Large intestine (tissue), 3 donors: ENCODE measurements around the gene TMEM135. TPM values are rescaled to one million over a fixed set of nuclear protein-coding genes. Genes with fewer than 3 reads are reported as not detected.

Experiments
- DNase-seq, 2 donors: peaks; one replicate each; pipeline versions ENCODE4 v3.0.0 to v3.0.0-alpha.2; 2013
- H3K27ac ChIP-seq: one replicate; pipeline ENCODE4 v1.5.1; 2013; ENCODE audit warnings: low read length
- H3K27me3 ChIP-seq: 2 replicates; pipeline ENCODE4 v1.6.1; 2013; ENCODE audit warnings: low read length; ENCODE audit not compliant: control insufficient read depth, insufficient read depth
- H3K36me3 ChIP-seq: 2 replicates; pipeline ENCODE4 v1.6.1; 2013; ENCODE audit warnings: low read length; ENCODE audit not compliant: control insufficient read depth, insufficient read depth
- H3K4me1 ChIP-seq: one replicate; pipeline ENCODE4 v1.6.1; 2013; ENCODE audit warnings: low read length; ENCODE audit not compliant: control insufficient read depth, insufficient read depth
- H3K4me3 ChIP-seq: one replicate; pipeline ENCODE4 v1.5.1; 2013; ENCODE audit warnings: low read length
- H3K9me3 ChIP-seq: one replicate; pipeline ENCODE4 v1.6.1; 2013; ENCODE audit warnings: mild to moderate bottlenecking, low read depth, low read length, moderate library complexity; ENCODE audit not compliant: control insufficient read depth
- WGBS: methylation state at CpG from one replicate; pipeline ENCODE4 v1.1.5; 2013; ENCODE audit warnings: low lambda C conversion rate; ENCODE audit not compliant: insufficient coverage; 5-methylcytosine and 5-hydroxymethylcytosine counted together
- polyA plus RNA-seq: library from polyadenylated mRNA; unstranded; fragments of 120-200 nt; gene quantifications from one replicate; pipeline ENCODE4 v1.2.1, GENCODE V29; 2013

TMEM135 gene
- polyA plus RNA-seq, 1 donor = 19.9 TPM

- Histone ChIP-seq H3K4me3 (no peak overlapping the region), H3K27me3 (no peaks in the 10 kb centered on the region), H3K9me3 (no peaks in the 10 kb centered on the region), H3K36me3 (peaks cover 6% of the 10 kb centered on the region), H3K27ac (no peak overlapping the region), H3K4me1 (no peaks in the 10 kb centered on the region)
- no peak for DNase-seq
These were observed 278.8 kb downstream of the TMEM135 start for GRCh38 chr11:87316491-87316890.

DNA sequence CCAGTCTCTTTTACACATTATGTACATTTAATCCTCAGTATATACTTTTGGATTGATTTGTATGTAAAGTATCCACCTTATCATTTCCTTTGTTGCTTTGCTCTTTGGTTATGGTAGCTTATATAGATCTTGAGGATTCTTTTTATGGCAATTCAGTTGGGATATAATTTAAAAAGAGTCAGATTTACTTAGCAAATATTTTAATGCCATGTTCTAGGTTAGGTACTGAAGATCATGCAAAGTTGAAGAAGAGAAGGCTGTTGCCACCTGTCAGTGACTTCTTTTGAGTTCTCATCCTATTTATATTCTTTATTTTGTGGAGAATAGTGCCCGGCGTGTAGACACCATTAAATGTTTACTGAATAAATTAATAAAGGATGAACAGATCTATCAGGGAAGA is 279.7 kb downstream of the TMEM135 start:
- DNase-seq = no peak
- H3K4me3 ChIP-seq = no peak overlapping the region
- no peak overlapping the region for H3K27ac ChIP-seq
- WGBS = 95% methylated on average over 2 of the region's 2 CpGs
- H3K9me3 ChIP-seq = no peaks in the 10 kb centered on the region
- no peaks in the 10 kb centered on the region for H3K27me3 ChIP-seq
- H3K36me3 ChIP-seq = peaks cover 6% of the 10 kb centered on the region
- H3K4me1 ChIP-seq = no peaks in the 10 kb centered on the region

GRCh38 chr11:87320123-87320522 is 282.4 kb downstream of the TMEM135 start:
- Histone ChIP-seq H3K36me3 (peaks cover 6% of the 10 kb centered on the region), H3K4me3 (no peak overlapping the region), H3K27ac (no peak overlapping the region), H3K9me3 (no peaks in the 10 kb centered on the region), H3K4me1 (no peaks in the 10 kb centered on the region), H3K27me3 (no peaks in the 10 kb centered on the region)
- DNase-seq = no peak

GRCh38 chr11:87322568-87322967 is 284.8 kb downstream of the TMEM135 start:
- Histone ChIP-seq H3K9me3 (no peaks in the 10 kb centered on the region), H3K27me3 (no peaks in the 10 kb centered on the region)
- no CpG with 5 or more reads among the region's 1 CpG for WGBS

DNA sequence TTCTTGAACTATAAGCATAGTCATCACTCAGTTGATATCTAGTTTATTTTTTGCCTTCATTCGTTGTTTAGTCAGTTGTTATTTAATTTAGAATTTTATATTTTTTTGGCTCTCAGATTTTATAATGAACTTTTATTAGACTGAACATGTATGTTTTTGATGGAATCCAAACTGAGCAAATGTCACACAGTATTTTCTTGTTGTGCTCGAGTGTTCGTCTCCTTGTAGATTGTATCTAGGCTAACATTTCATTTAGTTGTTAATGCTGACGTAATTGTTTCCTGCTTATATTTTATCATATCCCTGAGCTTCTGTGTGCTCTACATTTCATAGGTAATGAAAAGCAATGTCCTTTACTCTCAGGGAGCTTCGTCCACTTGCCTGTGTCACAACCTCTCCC is 286.2 kb downstream of the TMEM135 start:
- no peak for DNase-seq
- no peak overlapping the region for H3K27ac ChIP-seq

More at GRCh38 chr11:87322568-87322967, 284.8 kb downstream of the TMEM135 start:
- H3K27ac ChIP-seq = no peak overlapping the region
- H3K4me1 ChIP-seq = no peaks in the 10 kb centered on the region
- H3K36me3 ChIP-seq = peaks cover 6% of the 10 kb centered on the region
- DNase-seq = no peak
- no peak overlapping the region for H3K4me3 ChIP-seq

DNA sequence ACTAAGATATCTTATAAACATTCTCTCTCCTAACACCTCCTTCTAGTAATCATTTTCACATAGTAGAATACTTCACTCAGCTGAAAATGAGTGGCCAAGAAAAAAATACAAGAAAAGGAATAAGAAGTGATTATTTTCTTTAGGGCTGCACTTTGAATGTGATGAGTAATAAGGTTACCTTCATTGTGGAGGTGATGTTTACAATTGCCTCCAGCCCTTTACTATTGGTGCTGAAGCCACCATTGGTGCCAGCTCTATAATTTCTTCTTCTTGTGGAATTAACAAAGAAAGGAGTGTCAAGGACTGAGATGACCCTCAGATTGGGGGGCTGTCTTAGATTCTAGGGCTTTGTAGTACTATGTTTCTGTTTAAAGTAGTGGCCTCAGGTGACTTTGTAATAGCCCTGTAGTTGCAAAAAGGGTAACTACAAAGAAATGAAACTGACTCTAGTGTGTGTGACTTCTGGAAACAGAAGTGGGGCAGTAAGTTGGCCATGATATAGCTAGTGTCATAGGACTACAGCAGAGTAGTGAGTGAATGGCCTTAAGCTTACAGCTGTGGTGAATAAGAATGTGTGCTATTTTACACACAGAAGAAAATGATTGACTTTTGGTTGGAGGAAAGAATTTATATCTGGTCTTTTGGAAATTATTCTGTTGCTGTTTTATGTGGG is 287.2 kb downstream of the TMEM135 start:
- H3K9me3 ChIP-seq = no peaks in the 10 kb centered on the region
- H3K27me3 ChIP-seq = no peaks in the 10 kb centered on the region
- H3K4me3 ChIP-seq = no peak overlapping the region
- no peak overlapping the region for H3K27ac ChIP-seq
- H3K36me3 ChIP-seq = peaks cover 3% of the 10 kb centered on the region
- DNase-seq = no peak
- H3K4me1 ChIP-seq = no peaks in the 10 kb centered on the region

More for the DNA sequence above, 286.2 kb downstream of the TMEM135 start:
- H3K4me3 ChIP-seq = no peak overlapping the region
- H3K27me3 ChIP-seq = no peaks in the 10 kb centered on the region
- H3K36me3 ChIP-seq = peaks cover 6% of the 10 kb centered on the region
- H3K4me1 ChIP-seq = no peaks in the 10 kb centered on the region
- H3K9me3 ChIP-seq = no peaks in the 10 kb centered on the region
- 100% methylated on average over 2 of the region's 5 CpGs for WGBS

GRCh38 chr11:87325490-87325872 is 287.7 kb downstream of the TMEM135 start:
- Histone ChIP-seq H3K9me3 (no peaks in the 10 kb centered on the region), H3K27ac (no peak overlapping the region), H3K4me3 (no peak overlapping the region), H3K4me1 (no peaks in the 10 kb centered on the region), H3K36me3 (peaks cover 3% of the 10 kb centered on the region), H3K27me3 (no peaks in the 10 kb centered on the region)
- no peak for DNase-seq
- 100% methylated on average over 1 of the region's 3 CpGs for WGBS

DNA sequence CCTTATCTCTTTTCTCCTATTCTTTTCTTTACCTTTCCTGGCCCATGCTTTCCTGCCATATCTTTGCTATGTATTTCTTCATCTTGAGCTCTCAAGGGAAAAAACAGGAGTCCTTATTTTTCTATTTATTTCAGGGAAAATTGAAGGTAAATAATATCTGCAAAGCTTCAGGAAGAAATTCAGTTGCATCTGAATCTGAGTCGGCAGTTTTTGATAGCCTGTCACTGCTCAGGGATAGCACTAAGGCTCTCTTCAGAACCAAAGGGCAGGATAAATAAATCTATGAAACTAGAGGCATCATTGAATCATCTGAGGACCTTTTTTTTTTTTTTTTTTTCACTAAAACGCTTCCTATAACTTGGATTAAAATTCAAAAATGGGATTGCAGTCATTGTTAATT is 288.9 kb downstream of the TMEM135 start:
- no peaks in the 10 kb centered on the region for H3K36me3 ChIP-seq
- WGBS = 86% methylated on average over 1 of the region's 2 CpGs
- no peaks in the 10 kb centered on the region for H3K9me3 ChIP-seq
- no peaks in the 10 kb centered on the region for H3K27me3 ChIP-seq
- DNase-seq = no peak
- no peak overlapping the region for H3K27ac ChIP-seq
- no peak overlapping the region for H3K4me3 ChIP-seq
- no peaks in the 10 kb centered on the region for H3K4me1 ChIP-seq

GRCh38 chr11:87329172-87329571 is 291.4 kb downstream of the TMEM135 start:
- H3K4me3 ChIP-seq = no peak overlapping the region
- no CpG with 5 or more reads among the region's 2 CpGs for WGBS

GRCh38 chr11:87330187-87330601 is 292.5 kb downstream of the TMEM135 start:
- 50% methylated on average over 1 of the region's 1 CpG for WGBS
- Histone ChIP-seq H3K4me1 (no peaks in the 10 kb centered on the region), H3K9me3 (peaks cover 2% of the 10 kb centered on the region), H3K36me3 (no peaks in the 10 kb centered on the region), H3K27me3 (no peaks in the 10 kb centered on the region), H3K4me3 (no peak overlapping the region), H3K27ac (no peak overlapping the region)
- no peak for DNase-seq

More at GRCh38 chr11:87329172-87329571, 291.4 kb downstream of the TMEM135 start:
- Histone ChIP-seq H3K27ac (no peak overlapping the region), H3K4me1 (no peaks in the 10 kb centered on the region), H3K27me3 (no peaks in the 10 kb centered on the region), H3K36me3 (no peaks in the 10 kb centered on the region), H3K9me3 (no peaks in the 10 kb centered on the region)
- DNase-seq = no peak

DNA sequence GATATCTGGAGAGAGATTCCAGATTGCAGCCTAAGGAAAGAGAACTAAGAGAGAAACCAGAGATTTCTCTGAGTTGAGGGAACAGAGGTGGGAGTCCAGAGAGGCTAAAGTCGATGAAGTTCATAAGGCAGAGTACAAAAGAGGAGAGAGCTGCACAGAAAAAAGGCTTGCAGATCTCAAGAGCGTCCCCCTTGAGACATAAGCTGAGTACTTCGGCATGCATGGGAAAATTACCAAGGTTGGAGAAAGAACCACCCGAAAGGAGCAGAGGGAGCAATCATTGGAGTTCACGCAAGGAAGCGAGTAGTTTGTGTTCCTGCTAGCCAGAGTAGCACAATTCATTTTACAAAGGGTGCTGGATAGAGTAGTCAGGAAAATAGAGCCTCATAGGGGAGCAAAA is 293.5 kb downstream of the TMEM135 start:
- Histone ChIP-seq H3K9me3 (peaks cover 7% of the 10 kb centered on the region), H3K27me3 (no peaks in the 10 kb centered on the region), H3K27ac (no peak overlapping the region), H3K4me3 (no peak overlapping the region), H3K36me3 (no peaks in the 10 kb centered on the region), H3K4me1 (no peaks in the 10 kb centered on the region)
- 100% methylated on average over 3 of the region's 6 CpGs for WGBS
- no peak for DNase-seq
